Karpas-422 (cell line): Measurements from ENCODE around the gene NR5A1. TPM values are rescaled to one million over a fixed set of nuclear protein-coding genes. Genes with fewer than 3 reads are reported as not detected.

ENCODE experiments used
- DNase-seq: peaks from one replicate; pipeline ENCODE4 v3.0.0-alpha.2; 2015
- H2AFZ ChIP-seq: fragments of 200-600 bp; sonication (generic); 2 replicates; pipeline ENCODE4 v1.6.1; 2014; ENCODE audit warnings: antibody characterized with exemption, low read length, mixed read lengths
- H3K27ac ChIP-seq: fragments of 200-600 bp; sonication (generic); 2 replicates; pipeline ENCODE4 v1.5.1; 2014; ENCODE audit warnings: mild to moderate bottlenecking, low read length, moderate library complexity
- H3K27me3 ChIP-seq: fragments of 200-600 bp; sonication (generic); 2 replicates; pipeline ENCODE4 v1.6.1; 2014; ENCODE audit warnings: low read length, mixed read lengths
- H3K36me3 ChIP-seq: fragments of 200-600 bp; sonication (generic); 2 replicates; pipeline ENCODE4 v1.6.1; 2014; ENCODE audit warnings: low read length, mixed read lengths; ENCODE audit not compliant: insufficient read depth
- H3K4me1 ChIP-seq: fragments of 200-600 bp; sonication (generic); 2 replicates; pipeline ENCODE4 v1.6.1; 2014; ENCODE audit warnings: mild to moderate bottlenecking, low read length, mixed read lengths
- H3K4me2 ChIP-seq: fragments of 200-600 bp; sonication (generic); 2 replicates; pipeline ENCODE4 v1.6.1; 2014; ENCODE audit warnings: low read length, low read depth, mild to moderate bottlenecking; ENCODE audit not compliant: poor library complexity, severe bottlenecking
- H3K4me3 ChIP-seq: fragments of 200-600 bp; sonication (generic); 2 replicates; pipeline ENCODE4 v1.5.1; 2014; ENCODE audit warnings: mild to moderate bottlenecking, antibody characterized with exemption, low read length, mixed read lengths
- H3K79me2 ChIP-seq: fragments of 200-600 bp; sonication (generic); 2 replicates; pipeline ENCODE4 v1.6.1; 2014; ENCODE audit warnings: mild to moderate bottlenecking, low read length, mixed read lengths
- H3K9ac ChIP-seq: fragments of 200-600 bp; sonication (generic); 2 replicates; pipeline ENCODE4 v1.6.0; 2014; ENCODE audit warnings: low read length
- H3K9me2 ChIP-seq: fragments of 200-600 bp; sonication (generic), shearing (Covaris generic); replicated peaks from 2 replicates; pipeline ENCODE4 v1.6.0; 2014; ENCODE audit warnings: mild to moderate bottlenecking, low read length, moderate library complexity; ENCODE audit not compliant: insufficient read depth
- H3K9me3 ChIP-seq: fragments of 300-700, 200-600 bp; sonication (generic); 2 replicates; pipeline ENCODE4 v1.6.1; 2014; ENCODE audit warnings: low read length, mixed read lengths
- H4K20me1 ChIP-seq: fragments of 200-600 bp; sonication (generic); 2 replicates; pipeline ENCODE4 v1.6.1; 2014; ENCODE audit warnings: mild to moderate bottlenecking, antibody characterized with exemption, low read length, low read depth; ENCODE audit not compliant: insufficient read depth
- total RNA-seq: library from RNA; depleted of rRNA; stranded (reverse); fragments of >200 nt; shearing (Covaris generic); gene quantifications from 2 replicates; pipeline ENCODE4 v1.2.3, GENCODE V29; 2014; ENCODE audit warnings: low replicate concordance

Gene NR5A1
- total RNA-seq, 1 experiment from 2014 or later, result not detected

GRCh38 chr9:124505006-124505900 lies 1.9 kb downstream of the NR5A1 start:
- Histone ChIP-seq H3K9me3 (no peaks in the 10 kb centered on the region), H2AFZ (no peak overlapping the region), H3K27ac (no peak overlapping the region), H3K4me2 (no peak overlapping the region), H3K4me1 (no peaks in the 10 kb centered on the region), H3K9me2 (no peaks in the 10 kb centered on the region), H3K36me3 (no peaks in the 10 kb centered on the region), H4K20me1 (no peaks in the 10 kb centered on the region), H3K4me3 (no peak overlapping the region), H3K9ac (no peak overlapping the region), H3K27me3 (no peaks in the 10 kb centered on the region), H3K79me2 (no peaks in the 10 kb centered on the region)
- DNase-seq, result no peak

- H3K9ac ChIP-seq, result no peak overlapping the region
- no peaks in the 10 kb centered on the region for H3K79me2 ChIP-seq
- H2AFZ ChIP-seq, result no peak overlapping the region
- H3K27me3 ChIP-seq, result no peaks in the 10 kb centered on the region
- no peaks in the 10 kb centered on the region for H3K36me3 ChIP-seq
- H3K9me2 ChIP-seq, result no peaks in the 10 kb centered on the region
- H3K4me2 ChIP-seq, result no peak overlapping the region
- no peak overlapping the region for H3K4me3 ChIP-seq
- DNase-seq, result no peak
- no peaks in the 10 kb centered on the region for H3K4me1 ChIP-seq
- no peaks in the 10 kb centered on the region for H4K20me1 ChIP-seq
- no peaks in the 10 kb centered on the region for H3K9me3 ChIP-seq
- no peak overlapping the region for H3K27ac ChIP-seq
These were observed 2.6 kb downstream of the NR5A1 start for GRCh38 chr9:124504530-124505005.

- Histone ChIP-seq H4K20me1 (no peaks in the 10 kb centered on the region), H3K4me3 (no peak overlapping the region), H3K27ac (no peak overlapping the region), H3K4me2 (no peak overlapping the region), H2AFZ (no peak overlapping the region), H3K79me2 (no peaks in the 10 kb centered on the region), H3K27me3 (no peaks in the 10 kb centered on the region), H3K36me3 (no peaks in the 10 kb centered on the region), H3K9me3 (no peaks in the 10 kb centered on the region), H3K9ac (no peak overlapping the region), H3K9me2 (no peaks in the 10 kb centered on the region), H3K4me1 (no peaks in the 10 kb centered on the region)
- DNase-seq, result no peak
These were observed 3.3 kb downstream of the NR5A1 start for GRCh38 chr9:124503713-124504529.

GRCh38 chr9:124502711-124503702 lies 4.2 kb downstream of the NR5A1 start:
- DNase-seq, result no peak
- Histone ChIP-seq H3K79me2 (no peaks in the 10 kb centered on the region), H3K9me2 (no peaks in the 10 kb centered on the region), H3K27ac (no peak overlapping the region), H3K9ac (no peak overlapping the region), H2AFZ (no peak overlapping the region), H3K9me3 (no peaks in the 10 kb centered on the region), H4K20me1 (no peaks in the 10 kb centered on the region), H3K36me3 (no peaks in the 10 kb centered on the region), H3K4me2 (no peak overlapping the region), H3K27me3 (no peaks in the 10 kb centered on the region), H3K4me3 (no peak overlapping the region), H3K4me1 (no peaks in the 10 kb centered on the region)

GRCh38 chr9:124501771-124502320 lies 5.4 kb downstream of the NR5A1 start:
- Histone ChIP-seq H3K79me2 (no peaks in the 10 kb centered on the region), H3K9ac (no peak overlapping the region), H3K9me3 (no peaks in the 10 kb centered on the region), H3K27ac (no peak overlapping the region), H3K4me2 (no peak overlapping the region), H2AFZ (no peak overlapping the region), H3K27me3 (no peaks in the 10 kb centered on the region), H3K4me3 (no peak overlapping the region), H3K4me1 (no peaks in the 10 kb centered on the region), H3K9me2 (no peaks in the 10 kb centered on the region), H3K36me3 (no peaks in the 10 kb centered on the region), H4K20me1 (no peaks in the 10 kb centered on the region)
- DNase-seq, result no peak

- Histone ChIP-seq H3K36me3 (no peaks in the 10 kb centered on the region), H4K20me1 (no peaks in the 10 kb centered on the region), H3K79me2 (no peaks in the 10 kb centered on the region), H3K4me1 (no peaks in the 10 kb centered on the region), H2AFZ (no peak overlapping the region), H3K27ac (no peak overlapping the region), H3K27me3 (no peaks in the 10 kb centered on the region), H3K9ac (no peak overlapping the region), H3K4me2 (no peak overlapping the region), H3K9me3 (no peaks in the 10 kb centered on the region), H3K9me2 (no peaks in the 10 kb centered on the region), H3K4me3 (no peak overlapping the region)
- no peak for DNase-seq
These were observed 6.2 kb downstream of the NR5A1 start for GRCh38 chr9:124500796-124501611.
